OCI-LY1 (cell line): ENCODE data around the gene FDX2.

Source experiments
- H2AFZ ChIP-seq: fragments of 200-600 bp; sonication (generic), shearing (Covaris generic); 2 replicates; pipeline ENCODE4 v1.6.0; 2014; ENCODE audit warnings: antibody characterized with exemption, mild to moderate bottlenecking, low read length
- H3F3A ChIP-seq: fragments of 200-600 bp; sonication (generic), shearing (Covaris generic); 2 replicates; pipeline ENCODE4 v1.6.0; 2014; ENCODE audit warnings: mild to moderate bottlenecking, antibody characterized with exemption, low read length, moderate library complexity; ENCODE audit not compliant: insufficient read depth
- H3K27ac ChIP-seq: fragments of 200-600 bp; sonication (generic); 2 replicates; pipeline ENCODE4 v1.5.1; 2014; ENCODE audit warnings: low read length, mixed run types, mild to moderate bottlenecking, low read depth; ENCODE audit not compliant: poor library complexity, severe bottlenecking
- H3K27me3 ChIP-seq: fragments of 200-600 bp; sonication (generic); 2 replicates; pipeline ENCODE4 v1.6.0; 2014; ENCODE audit warnings: antibody characterized with exemption, mild to moderate bottlenecking, low read length, moderate library complexity; ENCODE audit not compliant: insufficient read depth
- H3K36me3 ChIP-seq: fragments of 200-600 bp; sonication (generic); 2 replicates; pipeline ENCODE4 v1.6.1; 2014; ENCODE audit warnings: mild to moderate bottlenecking, antibody characterized with exemption, low read length, moderate library complexity, mixed read lengths; ENCODE audit not compliant: insufficient read depth
- H3K4me1 ChIP-seq: fragments of 200-600 bp; sonication (generic); 2 replicates; pipeline ENCODE4 v1.5.1; 2014; ENCODE audit warnings: mild to moderate bottlenecking, low read length, moderate library complexity; ENCODE audit not compliant: insufficient read depth, severe bottlenecking
- H3K4me2 ChIP-seq: fragments of 200-600 bp; sonication (generic), shearing (Covaris generic); 2 replicates; pipeline ENCODE4 v1.6.1; 2014; ENCODE audit warnings: low read length
- H3K4me3 ChIP-seq: fragments of 200-600 bp; sonication (generic); 2 replicates; pipeline ENCODE4 v1.5.1; 2014; ENCODE audit warnings: low read length, low read depth, mild to moderate bottlenecking, mixed read lengths; ENCODE audit not compliant: poor library complexity, severe bottlenecking
- H3K79me2 ChIP-seq: fragments of 200-600 bp; shearing (Covaris generic); 2 replicates; pipeline ENCODE4 v1.6.1; 2016; ENCODE audit warnings: mixed run types, low read length, mixed read lengths; ENCODE audit not compliant: insufficient read depth
- H3K9ac ChIP-seq: fragments of 200-600 bp; sonication (generic), shearing (Covaris generic); 2 replicates; pipeline ENCODE4 v1.6.1; 2014; ENCODE audit warnings: mild to moderate bottlenecking, low read length, mixed read lengths
- H3K9me2 ChIP-seq: fragments of 200-600 bp; sonication (generic), shearing (Covaris generic); 2 replicates; pipeline ENCODE4 v1.6.1; 2014; ENCODE audit warnings: low read depth, mild to moderate bottlenecking, low read length, mixed read lengths
- H3K9me3 ChIP-seq: fragments of 200-600 bp; shearing (Covaris generic); 2 replicates; pipeline ENCODE4 v1.6.1; 2014; ENCODE audit warnings: low read length, mixed read lengths
- H4K20me1 ChIP-seq: fragments of 200-600 bp; sonication (generic), shearing (Covaris generic); 2 replicates; pipeline ENCODE4 v1.6.0; 2016; ENCODE audit warnings: mild to moderate bottlenecking, low read length; ENCODE audit not compliant: insufficient read depth
- EZH2 ChIP-seq: fragments of 200-600 bp; sonication (generic), shearing (Covaris generic); IDR thresholded peaks from 2 replicates; pipeline ENCODE4 v1.8.0; 2017; ENCODE audit warnings: borderline replicate concordance, mixed run types, mild to moderate bottlenecking, antibody characterized with exemption, low read length, moderate library complexity, mixed read lengths
- TF ChIP-seq, protein P1 (sequence below): fragments of 200-600 bp; sonication (generic), shearing (Covaris generic); IDR thresholded peaks from 2 replicates; pipeline ENCODE4 v1.5.1; 2017; ENCODE audit warnings: mild to moderate bottlenecking, antibody characterized with exemption, low read length, moderate library complexity, mixed read lengths

Gene FDX2

DNA sequence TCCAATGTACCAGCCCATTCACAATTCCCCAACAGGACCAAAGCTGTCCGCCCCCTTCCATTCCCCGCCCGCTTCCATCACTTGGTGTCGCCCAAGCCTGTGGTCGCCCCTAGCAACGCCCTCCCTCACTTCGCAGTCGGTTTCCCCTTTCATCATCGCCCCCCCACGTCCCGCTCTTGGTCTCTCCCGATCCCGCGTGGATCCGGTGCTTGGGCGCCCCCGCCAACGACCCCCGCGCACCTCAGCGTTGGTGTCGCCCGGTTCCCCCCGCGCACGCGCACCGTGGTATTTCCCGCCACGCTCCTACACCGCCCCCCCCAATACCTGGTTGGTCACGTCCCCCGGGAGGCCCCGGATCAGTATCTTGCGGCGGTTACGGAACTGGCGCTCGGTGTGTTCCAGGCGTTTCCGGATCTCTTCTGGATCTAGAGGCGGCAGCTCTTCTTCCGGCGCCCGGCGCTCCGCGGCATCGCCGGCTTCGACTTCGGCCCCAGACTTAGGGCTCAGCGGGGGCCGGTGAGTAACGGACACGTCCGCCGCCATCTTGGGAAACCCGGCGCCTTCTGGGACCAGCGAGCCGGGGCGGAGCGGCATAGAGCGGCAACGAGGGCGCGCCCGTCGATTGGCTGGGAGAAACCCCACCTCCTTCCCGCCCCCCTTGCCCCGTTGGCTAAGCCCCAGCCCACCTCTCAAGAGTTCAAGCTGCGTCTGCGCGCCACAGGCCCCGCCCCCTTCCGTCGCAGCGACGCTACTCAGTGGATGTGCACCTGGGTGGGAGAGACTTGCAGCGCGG lies 17.3 kb upstream of the FDX2 start, which contains the start of gene RAVER1:
TSS of gene RAVER1 (minus strand) at position 565 of the 793 bp plus-strand sequence. CDS start at position 543, 22 bp downstream.
- peak within 1 kb of the TSS; percentile 72 for H3K4me3 ChIP-seq
- no peaks in the 10 kb centered on the region for H3K27me3 ChIP-seq
- no peaks in the 10 kb centered on the region for H4K20me1 ChIP-seq
- H3K79me2 ChIP-seq, result peaks cover 14% of the 10 kb centered on the region
- H3K9me3 ChIP-seq, result no peaks in the 10 kb centered on the region
- peaks cover 29% of the 10 kb centered on the region for H3K4me1 ChIP-seq
- no peak within 1 kb of the TSS for H2AFZ ChIP-seq
- H3K36me3 ChIP-seq, result peaks cover 38% of the 10 kb centered on the region
- H3K4me2 ChIP-seq, result peak within 1 kb of the TSS; percentile 92
- no peaks in the 10 kb centered on the region for H3K9me2 ChIP-seq
- peak within 1 kb of the TSS; percentile 77 for H3K27ac ChIP-seq
- no peak for TF ChIP-seq EZH2
- TF ChIP-seq, protein P1, sequence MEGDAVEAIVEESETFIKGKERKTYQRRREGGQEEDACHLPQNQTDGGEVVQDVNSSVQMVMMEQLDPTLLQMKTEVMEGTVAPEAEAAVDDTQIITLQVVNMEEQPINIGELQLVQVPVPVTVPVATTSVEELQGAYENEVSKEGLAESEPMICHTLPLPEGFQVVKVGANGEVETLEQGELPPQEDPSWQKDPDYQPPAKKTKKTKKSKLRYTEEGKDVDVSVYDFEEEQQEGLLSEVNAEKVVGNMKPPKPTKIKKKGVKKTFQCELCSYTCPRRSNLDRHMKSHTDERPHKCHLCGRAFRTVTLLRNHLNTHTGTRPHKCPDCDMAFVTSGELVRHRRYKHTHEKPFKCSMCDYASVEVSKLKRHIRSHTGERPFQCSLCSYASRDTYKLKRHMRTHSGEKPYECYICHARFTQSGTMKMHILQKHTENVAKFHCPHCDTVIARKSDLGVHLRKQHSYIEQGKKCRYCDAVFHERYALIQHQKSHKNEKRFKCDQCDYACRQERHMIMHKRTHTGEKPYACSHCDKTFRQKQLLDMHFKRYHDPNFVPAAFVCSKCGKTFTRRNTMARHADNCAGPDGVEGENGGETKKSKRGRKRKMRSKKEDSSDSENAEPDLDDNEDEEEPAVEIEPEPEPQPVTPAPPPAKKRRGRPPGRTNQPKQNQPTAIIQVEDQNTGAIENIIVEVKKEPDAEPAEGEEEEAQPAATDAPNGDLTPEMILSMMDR, result no peak
- no peaks in the 10 kb centered on the region for H3F3A ChIP-seq
- H3K9ac ChIP-seq, result peak within 1 kb of the TSS; percentile 82

DNA sequence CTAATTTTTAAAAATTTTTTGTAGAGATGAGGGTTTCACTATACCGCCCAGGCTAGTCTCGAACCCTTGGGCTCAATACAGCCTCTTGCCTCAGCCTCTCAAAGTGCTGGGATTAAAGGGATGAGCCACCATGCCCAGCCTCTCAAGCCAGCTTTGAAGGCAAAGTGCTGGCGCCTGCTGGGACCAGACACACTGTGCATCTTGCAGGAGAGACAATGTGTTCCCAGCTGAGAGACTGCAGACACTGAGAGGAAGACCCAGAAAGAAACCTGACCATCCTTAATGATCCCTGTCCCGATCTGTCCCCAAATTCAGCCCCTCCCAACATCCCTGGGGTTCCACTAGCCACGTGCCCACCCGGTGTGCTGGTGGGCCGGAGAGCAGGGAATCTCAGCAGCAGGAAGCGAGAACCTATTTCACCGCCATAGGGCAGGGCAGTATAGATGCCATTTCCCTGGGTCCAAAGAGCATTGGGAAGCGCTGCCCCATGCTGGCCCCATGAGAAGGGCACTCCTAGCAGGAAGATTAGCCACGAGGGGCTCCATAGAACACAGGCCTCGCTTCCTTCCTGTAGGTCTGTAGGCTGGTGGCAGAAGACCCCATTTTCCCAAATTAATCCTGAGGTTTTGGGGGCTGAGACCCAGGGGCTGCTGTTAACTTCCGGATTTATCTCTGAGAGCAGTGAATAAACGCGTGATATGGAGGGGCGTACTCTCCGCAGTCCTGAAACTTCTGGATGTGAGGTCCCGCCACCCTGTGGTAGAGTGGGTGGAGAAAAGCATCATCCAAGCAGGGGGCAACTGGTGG lies 16.5 kb upstream of the FDX2 start:
- peak overlapping the region; percentile 84 for H3K4me2 ChIP-seq
- peak overlapping the region; percentile 72 for H3K4me3 ChIP-seq
- no peaks in the 10 kb centered on the region for H3K27me3 ChIP-seq
- H3K27ac ChIP-seq, result peak overlapping the region; percentile 77
- no peaks in the 10 kb centered on the region for H4K20me1 ChIP-seq
- peaks cover 14% of the 10 kb centered on the region for H3K79me2 ChIP-seq
- TF ChIP-seq, protein P1, result no peak
- TF ChIP-seq EZH2, result no peak
- no peak overlapping the region for H2AFZ ChIP-seq
- H3F3A ChIP-seq, result no peaks in the 10 kb centered on the region
- no peaks in the 10 kb centered on the region for H3K9me2 ChIP-seq
- no peaks in the 10 kb centered on the region for H3K9me3 ChIP-seq
- peak overlapping the region; percentile 82 for H3K9ac ChIP-seq
- peaks cover 29% of the 10 kb centered on the region for H3K4me1 ChIP-seq
- H3K36me3 ChIP-seq, result peaks cover 46% of the 10 kb centered on the region

DNA sequence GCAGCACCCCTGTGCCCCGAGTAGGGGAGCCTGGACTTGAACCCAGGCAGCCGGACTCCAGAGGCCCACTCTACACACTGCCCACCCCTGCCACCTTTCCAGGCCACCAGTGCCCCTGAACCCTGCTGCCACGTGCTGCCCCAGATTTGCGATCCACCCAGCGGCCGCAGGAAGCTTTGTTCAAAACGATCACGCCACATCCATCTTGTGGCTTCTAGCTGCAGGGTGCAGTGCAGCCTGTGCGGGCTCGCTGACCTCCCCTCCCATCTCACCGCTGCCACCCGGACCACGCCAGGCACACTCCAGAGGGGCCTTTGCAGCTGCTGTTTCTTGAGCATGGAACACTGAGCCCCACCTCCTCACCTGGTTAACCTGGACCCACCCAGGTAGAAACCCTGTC lies 13.7 kb upstream of the FDX2 start:
- Histone ChIP-seq H4K20me1 (no peaks in the 10 kb centered on the region), H3K79me2 (peaks cover 14% of the 10 kb centered on the region), H3K4me1 (peaks cover 34% of the 10 kb centered on the region), H3K9ac (no peak overlapping the region), H3K4me3 (no peak overlapping the region), H2AFZ (no peak overlapping the region), H3F3A (no peaks in the 10 kb centered on the region; the same call in 1 of the 2 replicates), H3K27ac (no peak overlapping the region), H3K9me2 (no peaks in the 10 kb centered on the region), H3K4me2 (no peak overlapping the region), H3K36me3 (peaks cover 73% of the 10 kb centered on the region), H3K9me3 (no peaks in the 10 kb centered on the region), H3K27me3 (no peaks in the 10 kb centered on the region)
- TF ChIP-seq, protein P1, result no peak
- no peak for TF ChIP-seq EZH2
